ENCODE data around the gene SYT13.

GRCh38 chr11:45226901-45227300, 59.2 kb downstream of the SYT13 start:
- TF ChIP-seq, protein P1, sequence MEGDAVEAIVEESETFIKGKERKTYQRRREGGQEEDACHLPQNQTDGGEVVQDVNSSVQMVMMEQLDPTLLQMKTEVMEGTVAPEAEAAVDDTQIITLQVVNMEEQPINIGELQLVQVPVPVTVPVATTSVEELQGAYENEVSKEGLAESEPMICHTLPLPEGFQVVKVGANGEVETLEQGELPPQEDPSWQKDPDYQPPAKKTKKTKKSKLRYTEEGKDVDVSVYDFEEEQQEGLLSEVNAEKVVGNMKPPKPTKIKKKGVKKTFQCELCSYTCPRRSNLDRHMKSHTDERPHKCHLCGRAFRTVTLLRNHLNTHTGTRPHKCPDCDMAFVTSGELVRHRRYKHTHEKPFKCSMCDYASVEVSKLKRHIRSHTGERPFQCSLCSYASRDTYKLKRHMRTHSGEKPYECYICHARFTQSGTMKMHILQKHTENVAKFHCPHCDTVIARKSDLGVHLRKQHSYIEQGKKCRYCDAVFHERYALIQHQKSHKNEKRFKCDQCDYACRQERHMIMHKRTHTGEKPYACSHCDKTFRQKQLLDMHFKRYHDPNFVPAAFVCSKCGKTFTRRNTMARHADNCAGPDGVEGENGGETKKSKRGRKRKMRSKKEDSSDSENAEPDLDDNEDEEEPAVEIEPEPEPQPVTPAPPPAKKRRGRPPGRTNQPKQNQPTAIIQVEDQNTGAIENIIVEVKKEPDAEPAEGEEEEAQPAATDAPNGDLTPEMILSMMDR (IDR thresholded peaks at IDR 0.05 in 2 of 3, conservative IDR thresholded peaks at IDR 0.05 in 1 of 3; ENCODE audit: control insufficient read depth in 2 of 3, extremely low read depth in 1 of 3, insufficient read depth in 1 of 3, low read depth in 3 of 3, low read length in 3 of 3), result no peak
- no peak for TF ChIP-seq EED (IDR thresholded peaks at IDR 0.05; ENCODE audit: low read depth)
- TF ChIP-seq CHD4 (IDR thresholded peaks at IDR 0.05), result no peak

Data from GM12878 (cell line).